ENCODE results near the gene ALG5. TPM values are rescaled to one million over a fixed set of nuclear protein-coding genes. Genes with fewer than 3 reads are reported as not detected.
A peak's percentile ranks its signal among the peaks of the same experiment; 100 is the strongest.

Gene ALG5
- total RNA-seq, 4 donors from 2014 or later, result 3.8 to 33.8 (median 14.1) TPM

GRCh38 chr13:36907266-36907665, 91.9 kb downstream of the ALG5 start:
- Histone ChIP-seq H3K4me1 (peaks cover 0 to 4% (median 0%) of the 10 kb centered on the region in 4 donors), H3K9me3 (no peaks in the 10 kb centered on the region), H3K27ac (no peak overlapping the region), H3K36me3 (no peaks in the 10 kb centered on the region), H3K4me3 (no peak overlapping the region), H3K27me3 (no peaks in the 10 kb centered on the region)
- intact Hi-C loops (cut with DNase I; ENCODE audit: low total_unique reads), result no loop called here
- no peak for DNase-seq
- in situ Hi-C loops (cut with MboI; ENCODE audit: low pct_ligation_motif_present in 1 of 4, low pct_unique_long_range_greater_than_20kb in 1 of 4, low sequenced_read_pairs in 3 of 4), result no loop called here
- 83 to 85% methylated on average over 2 to 4 of the region's 4 CpGs for WGBS, 2 donors (ENCODE audit: low coverage in 1 of 2)
- TF ChIP-seq POLR2AphosphoS5 (IDR thresholded peaks at IDR 0.05) (no peak), EP300 (IDR thresholded peaks at IDR 0.05; ENCODE audit: low read depth) (no peak), POLR2A (IDR thresholded peaks at IDR 0.05) (no peak)

- in situ Hi-C loops (cut with MboI; ENCODE audit: low pct_ligation_motif_present in 1 of 4, low pct_unique_long_range_greater_than_20kb in 1 of 4, low sequenced_read_pairs in 3 of 4), result no loop called here
- DNase-seq, result no peak
These were observed 93.2 kb downstream of the ALG5 start for GRCh38 chr13:36905944-36906343.

GRCh38 chr13:36903925-36904595, 95.1 kb downstream of the ALG5 start:
- DNase-seq, result peak; percentile 27
- Histone ChIP-seq H3K4me3 (no peak overlapping the region), H3K36me3 (no peaks in the 10 kb centered on the region), H3K27me3 (no peaks in the 10 kb centered on the region), H3K27ac (peak overlapping the region in 2 of 4 donors; percentile 2 to 26), H3K4me1 (peaks cover 0 to 4% (median 0%) of the 10 kb centered on the region in 4 donors), H3K9me3 (no peaks in the 10 kb centered on the region)
- intact Hi-C loops (cut with DNase I; ENCODE audit: low total_unique reads), result no loop called here
- in situ Hi-C loops (cut with MboI; ENCODE audit: low pct_ligation_motif_present in 1 of 4, low pct_unique_long_range_greater_than_20kb in 1 of 4, low sequenced_read_pairs in 3 of 4), result no loop called here
- 46 to 50% methylated on average over 2 to 8 of the region's 8 CpGs for WGBS, 2 donors (ENCODE audit: low coverage in 1 of 2)
- TF ChIP-seq POLR2AphosphoS5 (IDR thresholded peaks at IDR 0.05), result no peak
- no peak for TF ChIP-seq CTCF (IDR thresholded peaks at IDR 0.05)
- no peak for TF ChIP-seq EP300 (IDR thresholded peaks at IDR 0.05; ENCODE audit: low read depth)
- TF ChIP-seq POLR2A (IDR thresholded peaks at IDR 0.05), result no peak

More at GRCh38 chr13:36905944-36906343, 93.2 kb downstream of the ALG5 start:
- no peak overlapping the region for H3K4me3 ChIP-seq
- H3K9me3 ChIP-seq, result no peaks in the 10 kb centered on the region
- WGBS, 2 donors (ENCODE audit: low coverage in 1 of 2), result 91 to 92% methylated on average over 5 of the region's 5 CpGs
- peaks cover 0 to 4% (median 0%) of the 10 kb centered on the region in 4 donors for H3K4me1 ChIP-seq
- no peaks in the 10 kb centered on the region for H3K27me3 ChIP-seq
- no peak overlapping the region for H3K27ac ChIP-seq
- intact Hi-C loops (cut with DNase I; ENCODE audit: low total_unique reads), result no loop called here
- no peaks in the 10 kb centered on the region for H3K36me3 ChIP-seq
- TF ChIP-seq EP300 (IDR thresholded peaks at IDR 0.05; ENCODE audit: low read depth) (no peak), CTCF (IDR thresholded peaks at IDR 0.05) (no peak), POLR2AphosphoS5 (IDR thresholded peaks at IDR 0.05) (no peak), POLR2A (IDR thresholded peaks at IDR 0.05) (no peak)

Other genes starting within 250 kb of the ALG5 start
- gene RFXAP, start 180.1 kb downstream of the ALG5 start, total RNA-seq, result 1 to 10 TPM in 3 of 4 donors, under 1 TPM in 1; 0.80 to 5.9 (median 3.7) TPM
- 10 to 100 TPM in 2 of 4 donors, 1 to 10 TPM in 2; 4.0 to 19.8 (median 9.8) TPM for gene SMAD9, start 79.1 kb downstream of the ALG5 start, total RNA-seq
- gene EXOSC8, start 1.4 kb upstream of the ALG5 start, total RNA-seq, result 10 to 100 TPM in 2 of 4 donors, 1 to 10 TPM in 2; 3.2 to 36.2 (median 12.9) TPM
- 10 to 100 TPM; 28.4 to 67.6 (median 45.3) TPM for gene SUPT20H, start 60.3 kb upstream of the ALG5 start, total RNA-seq
- not detected for gene CSNK1A1L, start 106.3 kb upstream of the ALG5 start, total RNA-seq

Data from transverse colon (tissue), 4 donors.